NCI-H460 (cell line): ENCODE results near the gene NFATC2IP. TPM values are rescaled to one million over a fixed set of nuclear protein-coding genes. Genes with fewer than 3 reads are reported as not detected.

Experiments used
- DNase-seq: peaks from one replicate; pipeline ENCODE4 v3.0.0-alpha.2; 2016; ENCODE audit warnings: low read depth; ENCODE audit errors: extremely low read depth
- polyA plus RNA-seq: library from polyadenylated mRNA; depleted of rRNA; stranded (reverse); fragments of >200 nt; gene quantifications from 2 replicates; pipeline ENCODE4 v1.2.3, GENCODE V29; 2014; cell fraction: nucleus; rRNA removed
- total RNA-seq: library from RNA; depleted of rRNA; stranded (reverse); fragments of >200 nt; shearing (Covaris generic); gene quantifications from 2 replicates; pipeline ENCODE4 v1.2.3, GENCODE V29; 2014; rRNA removed

The NFATC2IP gene
- total RNA-seq: 26.0 and 28.6 TPM in 2 replicates
- polyA plus RNA-seq: 132 and 158 TPM in 2 replicates

GRCh38 chr16:28950648-28951409 lies at the start of gene NFATC2IP:
TSS of gene NFATC2IP (plus strand) at chr16:28950937. CDS start at chr16:28951012, 75 bp downstream.
- peak; percentile 100 for DNase-seq

GRCh38 chr16:28901862-28902261 lies 48.9 kb upstream of the NFATC2IP start:
- DNase-seq: no peak

DNA sequence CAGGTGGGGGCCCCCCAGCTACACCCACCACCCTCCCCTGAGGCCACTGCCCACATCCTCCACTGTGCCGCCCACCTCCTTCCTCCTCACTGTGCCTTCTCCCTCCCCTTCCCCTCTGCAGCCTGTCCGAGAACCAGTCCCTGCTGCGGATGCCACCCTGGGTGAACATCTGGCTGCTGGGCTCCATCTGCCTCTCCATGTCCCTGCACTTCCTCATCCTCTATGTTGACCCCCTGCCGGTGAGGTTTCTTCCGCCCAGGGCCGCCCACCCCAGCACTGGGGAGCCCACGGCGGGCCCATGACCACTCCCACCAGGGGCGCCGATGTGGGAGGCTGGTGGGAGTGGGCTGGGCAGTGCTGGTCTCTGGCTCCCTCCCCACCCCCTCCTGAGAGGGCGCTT lies 47.8 kb upstream of the NFATC2IP start:
- no peak for DNase-seq

GRCh38 chr16:28903344-28904042 lies 47.2 kb upstream of the NFATC2IP start:
- DNase-seq: no peak

DNA sequence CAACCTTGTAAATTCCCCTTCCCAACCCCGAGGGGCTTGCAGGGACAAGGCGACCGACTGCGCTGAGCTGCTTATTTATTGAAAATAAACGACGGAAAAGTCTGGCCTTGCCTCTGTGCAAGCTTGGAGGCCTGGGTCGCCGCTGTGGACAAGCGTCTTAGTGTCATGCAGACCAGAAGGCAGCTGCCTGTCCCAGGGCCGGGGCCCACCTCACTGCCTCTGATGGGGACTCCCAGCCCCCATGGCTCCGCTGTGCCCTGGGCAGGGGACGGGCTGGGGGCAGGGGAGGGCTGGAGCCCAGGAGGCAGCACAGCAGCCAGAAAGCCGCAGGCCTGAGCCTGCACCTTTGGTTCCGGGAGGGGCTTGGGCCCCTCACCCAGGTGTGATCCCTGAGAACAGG lies 46.4 kb upstream of the NFATC2IP start:
- DNase-seq: no peak

DNA sequence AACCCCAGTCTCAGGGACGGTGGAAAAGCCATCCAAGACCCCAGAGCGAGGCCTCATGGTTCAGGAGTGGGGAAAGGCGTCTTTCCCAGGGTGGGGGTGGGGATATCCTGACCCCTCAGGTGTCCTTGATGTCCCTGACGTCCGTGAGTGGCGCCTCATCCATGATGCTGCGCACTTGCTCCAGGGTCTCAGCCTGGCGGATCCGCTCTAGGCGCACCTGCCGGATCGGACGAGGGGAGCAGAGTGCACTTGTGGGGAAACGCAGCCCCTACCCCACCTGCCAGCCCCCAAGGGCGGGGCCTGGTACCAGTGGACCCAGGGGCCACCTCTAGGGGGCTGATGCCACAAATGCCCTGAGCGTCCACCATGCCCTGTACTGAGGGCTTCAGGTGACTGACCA lies 45.9 kb upstream of the NFATC2IP start:
- no peak for DNase-seq

GRCh38 chr16:28905229-28905754 lies 45.4 kb upstream of the NFATC2IP start:
- no peak for DNase-seq

DNA sequence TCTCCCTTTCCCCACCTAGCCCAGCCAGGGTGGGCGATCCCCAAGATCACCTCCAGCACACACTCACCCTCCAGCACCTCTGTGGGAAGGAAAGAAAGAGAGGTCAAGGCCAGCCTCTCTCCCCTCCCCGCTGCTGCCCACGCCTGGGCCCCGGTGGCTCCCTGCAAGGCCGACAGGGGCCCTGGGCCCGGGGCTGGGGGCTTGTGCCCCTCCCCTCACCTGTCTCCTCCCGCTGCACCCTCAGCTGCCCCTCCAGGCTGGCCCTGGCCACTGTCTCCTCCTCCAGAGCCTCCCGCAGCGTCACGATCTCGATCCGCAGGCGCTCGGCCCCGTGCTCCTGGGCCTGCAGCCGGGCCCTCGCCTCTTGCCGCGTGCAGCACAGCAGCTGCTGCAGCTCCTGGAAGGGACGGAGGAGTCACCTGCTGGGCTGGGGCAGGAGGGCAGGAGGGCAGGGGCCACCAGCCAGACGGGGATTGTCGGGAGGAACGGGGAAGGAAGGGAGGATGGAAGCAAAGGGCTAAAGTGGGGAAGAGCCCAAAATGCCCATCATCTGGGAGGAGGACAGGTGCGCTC lies 44.9 kb upstream of the NFATC2IP start:
- no peak for DNase-seq

- DNase-seq: no peak
Measured at GRCh38 chr16:28910086-28911031, 40.4 kb upstream of the NFATC2IP start.

- no peak for DNase-seq
Measured at GRCh38 chr16:28912558-28912957, 38.2 kb upstream of the NFATC2IP start.

DNA sequence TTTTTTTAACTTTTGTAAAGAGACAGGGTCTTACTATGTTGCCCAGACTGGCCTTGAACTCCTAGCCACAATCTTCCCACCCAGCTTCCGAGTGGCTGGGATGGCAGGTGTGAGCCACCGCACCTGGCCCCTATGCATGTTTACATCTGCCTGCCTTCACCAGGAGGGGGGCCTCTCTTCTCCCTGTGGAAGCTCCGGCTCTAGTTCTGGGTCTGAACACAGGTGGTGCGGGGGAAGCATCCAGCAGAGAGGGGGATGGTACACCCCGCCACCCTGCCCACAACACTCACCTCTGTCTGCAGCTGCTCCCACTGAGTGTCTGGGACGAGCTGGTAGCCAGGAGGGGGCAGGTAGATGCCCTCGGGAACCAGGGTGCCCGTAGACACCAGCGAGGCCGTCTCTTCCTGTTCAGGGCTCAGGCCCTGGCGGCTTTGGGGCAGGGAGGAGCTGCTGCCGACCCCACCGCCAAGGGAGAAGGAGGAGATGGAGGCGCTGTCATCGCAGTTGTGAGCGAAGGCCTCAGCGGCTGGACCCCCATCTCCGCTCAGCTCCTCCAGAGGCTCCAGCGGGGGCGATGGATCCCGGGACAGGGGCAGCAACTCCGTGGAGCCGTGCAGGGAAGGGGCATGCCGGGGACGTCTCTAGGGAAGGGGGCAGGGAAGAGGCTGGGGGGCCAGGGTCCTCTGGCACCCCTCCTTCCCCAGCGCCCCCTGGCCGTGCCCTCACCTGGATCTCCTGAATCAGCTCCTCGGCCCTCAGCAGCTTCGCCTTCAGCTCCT lies 36.6 kb upstream of the NFATC2IP start:
- no peak for DNase-seq

DNA sequence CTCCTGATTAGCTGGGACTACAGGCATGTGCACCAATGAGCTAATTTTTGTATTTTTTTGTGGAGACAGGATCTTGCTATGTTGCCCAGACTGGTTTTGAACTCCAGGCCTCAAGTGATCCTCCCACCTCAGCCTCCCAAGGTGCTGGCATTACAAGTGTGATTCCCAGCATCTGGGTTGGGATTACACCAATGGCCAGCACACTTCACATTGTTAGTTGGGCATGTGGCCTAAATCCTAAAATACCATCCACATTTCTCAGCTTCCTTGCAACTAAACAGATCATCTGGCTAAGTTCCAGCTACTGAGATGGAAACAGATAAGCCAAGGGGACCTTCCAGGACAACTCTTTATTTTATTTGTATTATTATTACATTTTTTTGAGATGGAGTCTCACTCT lies 35.6 kb upstream of the NFATC2IP start:
- no peak for DNase-seq

DNA sequence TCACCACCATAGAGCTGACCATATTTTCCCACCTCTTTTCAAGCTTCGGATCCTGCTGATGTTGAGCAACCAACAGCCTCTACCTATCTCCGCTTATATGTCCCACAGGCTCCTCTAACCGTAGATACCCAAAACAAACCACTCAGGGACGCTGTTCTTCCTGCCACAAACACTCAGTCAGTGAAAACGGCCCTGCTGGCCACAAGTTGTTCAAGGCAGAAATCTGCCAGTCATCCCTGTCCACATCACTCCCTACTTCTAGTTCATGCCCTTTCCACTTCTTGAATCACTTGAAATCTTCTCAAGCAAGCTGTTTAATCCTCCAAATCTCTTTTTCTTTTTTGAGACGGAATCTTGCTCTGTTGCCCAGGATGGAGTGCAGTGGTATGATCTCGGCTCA lies 33.6 kb upstream of the NFATC2IP start:
- DNase-seq: no peak

GRCh38 chr16:28918698-28919097 lies 32.0 kb upstream of the NFATC2IP start:
- no peak for DNase-seq

DNA sequence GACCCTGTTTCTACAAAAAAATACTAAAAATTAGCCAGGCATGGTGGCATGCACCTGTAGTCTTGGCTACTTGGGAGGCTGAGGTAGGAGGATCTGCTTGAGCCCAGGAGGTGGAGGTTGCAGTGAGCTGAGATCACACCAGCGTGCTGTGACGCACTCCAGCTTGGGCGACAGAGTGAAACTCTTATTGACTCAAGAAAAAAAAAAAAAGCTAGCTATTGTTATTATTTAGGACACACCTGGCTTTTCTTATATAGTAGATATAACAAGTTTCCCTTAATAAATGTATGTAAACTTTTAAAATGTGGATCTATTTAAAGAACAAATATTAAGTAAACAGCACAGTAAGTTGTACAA lies 27.5 kb upstream of the NFATC2IP start:
- no peak for DNase-seq

- no peak for DNase-seq
Measured at GRCh38 chr16:28923652-28924398, 26.9 kb upstream of the NFATC2IP start.

GRCh38 chr16:28924399-28924761 lies 26.4 kb upstream of the NFATC2IP start:
- DNase-seq: no peak

DNA sequence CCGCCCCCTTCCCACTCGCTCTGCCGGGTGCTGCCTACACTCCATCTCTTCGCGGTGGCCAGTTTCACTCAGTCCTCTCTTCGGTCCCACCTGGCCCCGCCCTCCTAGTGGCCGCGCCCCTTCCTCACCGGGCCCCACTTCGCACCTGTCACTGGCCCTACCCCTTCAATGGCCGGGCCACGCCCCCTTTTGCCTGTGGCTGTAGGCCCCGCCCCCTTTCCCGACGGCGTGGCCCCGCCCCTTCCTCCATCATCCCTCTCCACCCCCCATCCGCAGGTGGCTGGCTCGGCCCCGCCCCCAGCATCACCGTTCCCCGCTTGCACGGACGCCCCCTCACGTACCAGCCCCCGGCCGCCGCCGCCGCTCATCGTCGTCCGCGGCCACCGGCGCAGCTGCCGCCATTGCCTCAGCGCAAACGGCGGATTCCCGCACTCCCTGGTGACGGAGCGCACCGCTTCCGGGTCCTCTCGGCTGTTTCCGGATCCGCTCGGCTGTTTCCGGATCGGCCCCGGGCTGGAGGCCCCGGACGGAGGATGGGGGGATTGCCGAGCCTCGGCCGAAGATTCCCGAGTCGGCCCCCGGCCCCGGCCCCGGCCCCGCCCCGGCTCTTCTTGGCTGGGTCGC lies 25.9 kb upstream of the NFATC2IP start, which contains the start of gene RABEP2:
TSS of gene RABEP2 (minus strand) at position 477 of the 624 bp plus-strand sequence. CDS start at position 402, 75 bp downstream.
- DNase-seq: peak; percentile 89
